GM18505 (cell line): ENCODE data around the gene CCDC15.

Experiments used
- ATAC-seq: cut with Tn5 transposase; IDR thresholded peaks from one replicate; pipeline ENCODE4 v1.9.1; 2021; ENCODE audit not compliant: unreplicated experiment
- POLR2A ChIP-seq: IDR thresholded peaks from 4 replicates; pipeline ENCODE4 v1.6.1; 2011; ENCODE audit warnings: borderline replicate concordance; ENCODE audit not compliant: insufficient read depth, insufficient read length; ENCODE audit errors: extremely low read depth

Gene CCDC15

DNA sequence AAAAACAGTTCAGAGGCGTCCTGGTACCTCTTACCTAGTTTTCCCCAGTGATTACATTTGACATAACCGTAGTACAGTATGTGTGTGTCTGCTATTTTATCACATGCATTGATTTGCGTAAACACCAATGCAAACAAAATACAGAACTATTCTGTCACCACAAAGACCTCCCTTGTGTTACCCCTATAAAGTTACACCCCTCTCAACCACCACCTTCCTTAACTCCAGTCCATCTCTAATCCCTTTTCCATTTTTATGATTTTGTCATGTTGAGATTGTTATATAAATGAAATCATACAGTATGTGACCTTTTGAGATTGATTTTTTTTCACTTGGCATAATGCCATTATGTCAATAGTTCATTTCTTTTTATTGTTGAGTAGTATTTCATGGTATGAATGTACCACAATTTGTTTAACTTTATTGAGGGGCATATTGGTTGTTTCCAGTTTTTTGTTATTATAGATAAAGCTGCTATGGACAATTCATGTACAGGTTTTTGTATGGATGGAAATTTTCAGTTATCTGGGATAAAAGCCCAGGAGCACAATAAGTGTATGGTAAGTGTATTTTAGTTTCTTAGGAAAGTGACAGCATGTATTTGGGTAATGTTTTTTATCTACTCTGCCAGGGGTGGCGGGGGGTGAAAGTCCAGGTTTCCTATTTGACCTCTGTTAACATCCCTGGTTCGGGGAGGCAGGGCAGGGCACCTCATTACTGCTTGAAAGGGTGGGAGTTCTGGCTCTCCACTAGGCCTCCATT is 103.1 kb downstream of the CCDC15 start:
- TF ChIP-seq POLR2A: no peak
- no peak for ATAC-seq

DNA sequence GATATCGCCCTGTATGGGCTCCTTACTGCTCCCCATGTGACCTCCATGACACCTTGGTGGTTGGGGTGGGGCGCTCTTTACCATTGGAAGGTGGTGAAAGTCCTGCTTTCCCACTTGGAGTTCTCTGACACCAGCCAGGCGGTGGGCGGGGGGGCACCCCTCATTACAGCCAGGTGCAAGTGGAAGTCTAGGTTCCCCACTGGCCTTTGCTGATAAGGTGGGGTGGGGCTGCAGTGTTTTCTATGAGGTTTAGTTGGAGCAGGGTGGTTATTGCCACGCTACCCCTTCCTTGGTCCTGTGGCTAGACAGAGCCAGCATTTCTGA is 103.7 kb downstream of the CCDC15 start:
- ATAC-seq: no peak
- no peak for TF ChIP-seq POLR2A

DNA sequence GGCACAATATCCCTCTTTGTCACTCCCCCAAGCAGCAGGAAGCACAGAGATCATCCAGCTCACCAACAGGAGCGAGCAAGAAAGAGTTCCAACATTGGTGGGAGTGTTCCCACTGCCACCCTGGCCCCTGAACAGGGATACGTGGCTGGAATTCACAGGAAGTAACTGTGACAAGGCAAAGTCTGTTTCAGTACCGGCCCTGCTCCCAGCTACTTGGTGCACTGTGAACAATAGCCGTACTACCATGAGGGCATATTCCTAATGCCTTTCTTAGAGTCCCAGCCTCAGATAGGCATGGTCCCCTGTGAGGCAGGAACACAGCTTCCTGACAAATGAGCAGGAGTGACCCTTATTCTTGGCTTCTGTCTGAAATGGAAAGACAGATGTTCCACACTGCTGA is 107.3 kb downstream of the CCDC15 start:
- ATAC-seq: no peak
- TF ChIP-seq POLR2A: no peak

- ATAC-seq: peak; percentile 4
- no peak for TF ChIP-seq POLR2A
Observed at GRCh38 chr11:125062218-125062930, 108.4 kb downstream of the CCDC15 start.

DNA sequence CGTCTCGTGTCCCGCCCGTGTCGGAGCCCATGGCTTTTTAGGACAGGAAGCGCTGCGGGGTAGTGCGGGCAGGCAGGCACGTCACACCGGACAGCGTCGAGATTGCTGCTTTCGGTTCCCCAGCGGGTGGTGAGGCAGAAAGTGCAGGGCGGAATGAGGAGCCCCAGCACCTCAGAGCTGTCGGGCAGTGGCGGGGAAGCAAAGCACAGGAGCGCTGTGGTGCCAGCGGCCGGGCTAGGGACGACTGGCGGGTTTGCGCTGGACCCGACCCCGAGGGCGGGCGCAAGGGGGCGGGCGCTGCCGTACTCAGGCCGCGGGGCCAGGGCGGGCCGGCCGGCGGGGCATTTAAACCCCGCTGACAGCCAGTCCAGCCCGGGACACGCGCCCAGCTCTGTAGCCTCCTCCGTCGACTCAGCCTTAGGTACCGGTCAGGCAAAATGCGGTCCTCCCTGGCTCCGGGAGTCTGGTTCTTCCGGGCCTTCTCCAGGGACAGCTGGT is 109.0 kb downstream of the CCDC15 start, which contains the start of gene SLC37A2:
Gene SLC37A2 (plus strand): TSS at position 375 of the 498 bp plus-strand sequence. CDS start 63 bp downstream, at position 438.
- TF ChIP-seq POLR2A: peak; percentile 94
- ATAC-seq: peak; percentile 93

DNA sequence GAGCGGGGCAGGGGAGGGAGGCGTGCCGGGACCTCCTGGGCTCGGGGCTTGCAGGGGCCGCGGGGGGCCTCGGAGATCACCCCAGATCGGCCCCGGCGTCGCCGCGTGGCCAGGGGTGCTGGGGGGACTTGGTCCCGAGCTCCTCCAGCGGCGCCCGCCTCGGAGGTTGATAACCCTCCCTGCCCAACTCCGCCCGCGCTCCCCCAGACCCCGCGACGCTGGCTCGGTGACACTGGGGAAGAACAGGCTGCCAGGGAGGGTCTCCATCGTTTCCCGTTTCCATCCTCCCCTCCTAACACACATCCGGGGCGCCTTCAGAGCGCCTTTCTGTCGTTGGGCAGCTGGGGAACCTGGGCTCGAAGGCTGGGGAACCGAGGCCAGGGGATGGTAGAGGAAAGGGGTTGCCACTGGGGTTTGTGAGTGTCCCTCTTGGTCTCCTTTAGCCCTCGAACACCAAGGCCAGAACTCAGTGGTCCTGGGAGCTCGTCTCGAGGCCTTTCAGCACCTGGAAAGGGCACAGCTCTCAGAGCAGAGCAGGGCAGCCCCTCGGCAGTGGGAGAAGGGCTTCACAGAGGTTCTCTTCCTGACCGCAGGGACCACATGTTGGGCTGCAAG is 109.5 kb downstream of the CCDC15 start:
- TF ChIP-seq POLR2A: no peak
- ATAC-seq: peak; percentile 24

DNA sequence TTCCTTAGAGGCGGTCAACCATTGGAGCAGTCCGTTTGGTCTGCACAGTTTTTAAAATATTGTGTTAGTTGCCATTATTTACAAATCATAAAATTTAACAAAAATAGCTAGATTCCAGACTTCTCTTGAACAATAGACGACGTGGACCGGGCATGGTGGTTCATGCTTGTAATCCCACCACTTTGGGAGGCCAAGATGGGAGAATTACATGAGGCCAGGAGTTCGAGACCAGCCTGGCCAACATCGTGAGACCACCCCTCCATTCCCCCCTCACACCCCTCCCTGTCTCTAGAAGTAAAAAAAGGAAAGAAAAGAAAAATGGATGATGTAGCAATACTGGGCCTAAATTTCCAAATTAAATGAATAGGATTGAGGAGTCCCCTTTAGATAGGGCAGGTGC is 110.1 kb downstream of the CCDC15 start:
- ATAC-seq: no peak
- no peak for TF ChIP-seq POLR2A

DNA sequence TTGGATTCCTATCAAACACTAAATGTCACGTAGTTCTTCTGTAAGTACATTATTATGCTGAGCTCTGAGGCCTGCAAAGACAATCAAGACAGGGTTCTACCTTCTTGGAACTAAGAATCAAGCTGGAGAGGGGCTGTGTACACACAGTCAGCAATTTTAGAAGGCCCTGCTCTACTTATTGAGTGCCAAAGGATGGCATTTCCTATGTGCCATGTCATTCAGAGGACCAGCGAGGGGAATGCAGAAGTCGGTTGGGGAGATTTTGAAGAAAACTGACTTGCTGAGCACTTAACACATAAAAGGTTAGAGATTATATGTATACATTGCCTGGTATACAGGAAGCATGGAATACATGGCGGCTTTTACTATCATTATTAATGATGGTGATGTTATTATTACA is 114.4 kb downstream of the CCDC15 start:
- no peak for TF ChIP-seq POLR2A

GRCh38 chr11:125069008-125069407 is 115.0 kb downstream of the CCDC15 start:
- no peak for TF ChIP-seq POLR2A
- no peak for ATAC-seq

More for the DNA sequence above, 114.4 kb downstream of the CCDC15 start:
- no peak for ATAC-seq

GRCh38 chr11:125069796-125070195 is 115.8 kb downstream of the CCDC15 start:
- TF ChIP-seq POLR2A: no peak
- no peak for ATAC-seq

GRCh38 chr11:125070699-125071254 is 116.8 kb downstream of the CCDC15 start:
- peak; percentile 49 for TF ChIP-seq POLR2A
- ATAC-seq: no peak

DNA sequence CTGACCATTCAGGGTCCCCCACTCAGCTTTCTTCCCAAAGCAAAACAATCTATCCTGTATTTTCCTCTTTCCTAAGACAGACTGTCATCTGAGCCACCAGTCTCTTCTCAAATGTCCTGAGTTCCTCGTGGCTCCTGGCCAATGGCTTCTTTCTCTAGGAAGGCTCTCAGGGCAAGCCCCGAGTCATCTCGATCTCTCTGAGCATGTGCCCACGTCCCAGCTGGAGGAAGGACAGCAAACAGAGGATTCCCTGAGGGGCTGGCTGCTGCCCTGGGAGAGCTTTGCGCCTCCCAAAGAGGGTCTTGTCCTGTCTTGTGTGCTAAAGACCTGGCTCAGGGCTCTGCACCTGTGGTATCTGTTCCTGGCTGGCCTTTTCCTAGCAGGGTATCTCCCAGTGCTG is 117.4 kb downstream of the CCDC15 start:
- no peak for TF ChIP-seq POLR2A
- no peak for ATAC-seq

- no peak for ATAC-seq
- TF ChIP-seq POLR2A: no peak
Observed at GRCh38 chr11:125071846-125072217, 117.8 kb downstream of the CCDC15 start.
